ENCODE data around the gene BAD.

BAD gene

GRCh38 chr11:64231546-64231945, 52.9 kb downstream of the BAD start:
- Mint-ChIP-seq H3K4me1 (peaks cover 48% of the 10 kb centered on the region), H3K36me3 (ENCODE audit: low read depth) (no peaks in the 10 kb centered on the region), H3K4me3 (peak overlapping the region; percentile 90), H3K27ac (no peak overlapping the region), H3K27me3 (ENCODE audit: low read depth, poor library complexity) (peaks cover 15% of the 10 kb centered on the region), H3K9me3 (no peaks in the 10 kb centered on the region)
- no peak for DNase-seq
- TF ChIP-seq CTCF (IDR thresholded peaks at IDR 0.05), result no peak

- H3K27me3 Mint-ChIP-seq (ENCODE audit: low read depth, poor library complexity), result peaks cover 15% of the 10 kb centered on the region
- no peaks in the 10 kb centered on the region for H3K9me3 Mint-ChIP-seq
- H3K4me1 Mint-ChIP-seq, result peaks cover 48% of the 10 kb centered on the region
- H3K4me3 Mint-ChIP-seq, result peak overlapping the region; percentile 90
- no peaks in the 10 kb centered on the region for H3K36me3 Mint-ChIP-seq (ENCODE audit: low read depth)
- H3K27ac Mint-ChIP-seq, result peak overlapping the region; percentile 58
- TF ChIP-seq CTCF (IDR thresholded peaks at IDR 0.05), result no peak
- DNase-seq, result no peak
Observed at GRCh38 chr11:64230985-64231365, 53.5 kb downstream of the BAD start.

GRCh38 chr11:64230171-64230984, 54.1 kb downstream of the BAD start, which contains the start of gene DNAJC4:
DNAJC4 (plus strand) TSS chr11:64230548; CDS start chr11:64230855, 307 bp downstream.
- Mint-ChIP-seq H3K27ac (peak within 1 kb of the TSS; percentile 58), H3K4me3 (peak within 1 kb of the TSS; percentile 90), H3K27me3 (ENCODE audit: low read depth, poor library complexity) (peaks cover 15% of the 10 kb centered on the region), H3K36me3 (ENCODE audit: low read depth) (no peaks in the 10 kb centered on the region), H3K9me3 (no peaks in the 10 kb centered on the region), H3K4me1 (peaks cover 49% of the 10 kb centered on the region)
- TF ChIP-seq CTCF (IDR thresholded peaks at IDR 0.05), result no peak
- DNase-seq, result peak; percentile 92

- H3K27me3 Mint-ChIP-seq (ENCODE audit: low read depth, poor library complexity), result peaks cover 15% of the 10 kb centered on the region
- H3K4me3 Mint-ChIP-seq, result peak overlapping the region; percentile 90
- no peak for DNase-seq
- H3K36me3 Mint-ChIP-seq (ENCODE audit: low read depth), result no peaks in the 10 kb centered on the region
- peaks cover 52% of the 10 kb centered on the region for H3K4me1 Mint-ChIP-seq
- H3K27ac Mint-ChIP-seq, result no peak overlapping the region
- no peaks in the 10 kb centered on the region for H3K9me3 Mint-ChIP-seq
- TF ChIP-seq CTCF (IDR thresholded peaks at IDR 0.05), result no peak
Observed at GRCh38 chr11:64229744-64230170, 54.7 kb downstream of the BAD start.

- no peaks in the 10 kb centered on the region for H3K9me3 Mint-ChIP-seq
- H3K4me3 Mint-ChIP-seq, result peak overlapping the region; percentile 90
- no peak for TF ChIP-seq CTCF (IDR thresholded peaks at IDR 0.05)
- H3K27me3 Mint-ChIP-seq (ENCODE audit: low read depth, poor library complexity), result peaks cover 15% of the 10 kb centered on the region
- DNase-seq, result no peak
- peaks cover 53% of the 10 kb centered on the region for H3K4me1 Mint-ChIP-seq
- H3K27ac Mint-ChIP-seq, result no peak overlapping the region
- no peaks in the 10 kb centered on the region for H3K36me3 Mint-ChIP-seq (ENCODE audit: low read depth)
Observed at GRCh38 chr11:64229090-64229743, 55.2 kb downstream of the BAD start.

Measured in nephron progenitor cell (in vitro differentiated cells).